Mononuclear cell (primary cell): ENCODE data around the gene SH3RF3. TPM values are rescaled to one million over a fixed set of nuclear protein-coding genes. Genes with fewer than 3 reads are reported as not detected.

ENCODE experiments used
- H3K27me3 ChIP-seq: 2 replicates; pipeline ENCODE4 v1.6.0; 2011; ENCODE audit warnings: low read length, control low read depth; ENCODE audit not compliant: insufficient read depth
- H3K4me1 ChIP-seq: 2 replicates; pipeline ENCODE4 v1.5.1; 2011; ENCODE audit warnings: mild to moderate bottlenecking, low read length, control low read depth; ENCODE audit not compliant: insufficient read depth
- H3K4me3 ChIP-seq: 2 replicates; pipeline ENCODE4 v1.5.1; 2011; ENCODE audit warnings: mild to moderate bottlenecking, low read length, moderate library complexity
- H3K9me3 ChIP-seq: 2 replicates; pipeline ENCODE4 v1.5.1; 2011; ENCODE audit warnings: low read depth, mild to moderate bottlenecking, control low read depth, low read length
- total RNA-seq: library from RNA; depleted of rRNA; stranded (reverse); fragments of >200 nt; gene quantifications from one replicate; pipeline ENCODE4 v1.2.3, GENCODE V29; 2012

The SH3RF3 gene
- total RNA-seq, 1 donor, result 2.2 TPM

DNA sequence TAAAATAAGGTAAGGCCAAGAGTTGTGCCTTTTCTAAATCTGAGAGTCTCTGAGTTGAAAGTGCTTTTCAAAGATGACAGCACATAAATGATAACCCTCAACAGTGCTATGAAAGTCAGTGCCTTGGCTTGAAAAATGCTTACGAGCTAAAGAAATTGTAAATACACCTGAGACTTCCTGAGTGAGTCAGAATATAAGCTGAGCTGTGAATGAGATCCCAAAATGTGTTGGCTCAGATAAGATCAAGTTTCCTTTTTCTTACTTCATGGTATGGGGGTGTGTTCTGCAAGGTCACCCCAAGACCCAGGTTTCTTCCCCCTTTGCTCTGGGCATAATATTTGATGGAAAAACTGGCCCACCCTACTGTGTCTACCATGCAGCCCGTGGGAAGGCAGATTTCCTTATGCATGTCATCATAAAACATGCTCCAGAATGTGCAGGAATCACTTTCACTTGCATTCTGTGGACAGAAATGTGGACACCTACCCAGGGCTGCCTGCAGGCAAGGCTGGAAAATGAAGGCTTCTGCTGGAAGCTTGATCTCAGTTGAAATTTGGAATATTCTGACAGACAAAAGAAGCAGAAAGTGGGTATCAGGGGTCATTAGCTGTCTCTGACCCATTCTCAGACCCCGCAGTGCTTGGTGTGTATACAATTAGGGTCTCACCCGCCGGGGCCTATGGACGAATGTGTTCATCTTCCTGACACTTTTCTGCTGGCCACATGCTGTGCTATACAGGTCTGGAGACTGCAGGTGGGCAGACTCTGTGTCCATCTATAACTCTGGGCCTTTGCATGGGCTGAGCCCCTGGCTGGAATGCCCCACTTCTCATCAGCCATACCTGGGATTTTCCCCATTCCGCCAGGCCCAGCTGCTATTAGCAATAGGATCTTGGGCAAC is 212.6 kb downstream of the SH3RF3 start:
- H3K9me3 ChIP-seq, result no peaks in the 10 kb centered on the region
- no peak overlapping the region for H3K4me3 ChIP-seq
- no peaks in the 10 kb centered on the region for H3K4me1 ChIP-seq
- no peaks in the 10 kb centered on the region for H3K27me3 ChIP-seq

DNA sequence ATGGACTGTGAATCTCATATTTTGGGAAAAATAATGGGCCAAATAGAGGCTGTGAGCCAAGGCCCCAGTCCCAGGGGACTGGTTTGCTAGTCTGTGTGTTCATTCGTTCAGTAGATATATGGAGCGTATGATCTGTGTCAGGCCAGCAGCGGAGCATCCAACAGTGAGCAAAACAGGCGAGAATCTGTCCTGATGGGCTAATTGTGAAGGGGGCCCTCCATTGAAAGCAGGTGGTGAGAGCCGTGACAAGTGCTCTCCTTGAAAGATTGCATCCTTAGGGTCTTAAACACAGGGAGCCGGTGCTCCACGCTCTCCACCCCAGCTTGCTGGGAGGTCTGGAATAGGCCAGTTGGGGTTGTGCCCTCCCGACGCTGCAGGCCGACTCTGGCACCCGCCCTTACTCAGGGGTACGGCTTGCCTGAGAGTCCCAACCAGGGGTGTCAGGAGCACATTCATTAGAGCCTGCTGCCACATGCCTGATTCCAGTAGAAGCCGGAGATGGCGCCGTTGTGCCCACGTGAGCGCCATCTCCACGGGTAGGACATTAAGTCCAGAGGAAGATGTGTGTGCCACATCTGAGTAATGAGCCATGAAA is 213.3 kb downstream of the SH3RF3 start:
- no peaks in the 10 kb centered on the region for H3K4me1 ChIP-seq
- no peaks in the 10 kb centered on the region for H3K9me3 ChIP-seq
- H3K4me3 ChIP-seq, result no peak overlapping the region
- no peaks in the 10 kb centered on the region for H3K27me3 ChIP-seq

DNA sequence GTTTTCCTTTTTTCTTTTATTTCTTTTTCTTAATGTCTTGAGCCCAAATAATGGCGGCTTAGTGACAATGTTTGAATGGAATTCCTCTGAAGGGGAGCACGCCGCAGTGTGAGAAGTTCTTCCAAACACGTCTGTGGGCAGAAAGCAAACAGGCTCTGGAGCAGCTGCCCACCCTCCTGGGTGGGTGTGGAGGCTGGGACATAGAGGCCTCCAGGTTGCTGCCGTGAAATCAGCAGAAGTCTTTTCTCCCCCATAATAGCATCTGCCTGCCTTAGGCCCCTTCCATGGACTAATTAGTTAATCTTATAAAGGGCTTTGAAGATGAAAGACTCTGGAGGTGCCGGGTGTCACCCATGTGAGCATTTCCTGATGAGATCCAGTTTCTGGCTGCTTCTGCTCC is 213.9 kb downstream of the SH3RF3 start:
- Histone ChIP-seq H3K4me3 (no peak overlapping the region), H3K4me1 (peaks cover 3% of the 10 kb centered on the region), H3K9me3 (no peaks in the 10 kb centered on the region), H3K27me3 (no peaks in the 10 kb centered on the region)

DNA sequence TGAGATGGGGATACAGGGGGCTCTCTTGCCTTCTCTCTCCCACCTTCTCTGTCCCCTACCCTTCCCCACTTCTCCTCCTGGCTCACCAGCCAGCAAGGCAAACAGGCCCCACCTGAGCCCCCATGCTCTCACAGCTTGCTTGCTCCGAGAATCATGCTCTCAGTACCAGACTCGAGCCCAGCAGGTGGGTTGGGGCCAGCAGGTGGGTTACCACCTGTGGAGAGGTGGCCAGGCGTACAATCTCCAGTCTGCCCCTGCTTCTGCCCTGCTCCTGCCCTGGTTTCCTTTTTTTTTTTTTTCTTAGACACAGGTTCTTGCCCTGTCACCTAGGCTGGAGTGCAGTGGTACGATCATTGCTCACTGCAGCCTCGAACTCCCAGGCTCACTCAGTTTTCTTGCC is 214.5 kb downstream of the SH3RF3 start:
- no peaks in the 10 kb centered on the region for H3K27me3 ChIP-seq
- no peak overlapping the region for H3K4me3 ChIP-seq
- H3K4me1 ChIP-seq, result peaks cover 9% of the 10 kb centered on the region
- no peaks in the 10 kb centered on the region for H3K9me3 ChIP-seq

DNA sequence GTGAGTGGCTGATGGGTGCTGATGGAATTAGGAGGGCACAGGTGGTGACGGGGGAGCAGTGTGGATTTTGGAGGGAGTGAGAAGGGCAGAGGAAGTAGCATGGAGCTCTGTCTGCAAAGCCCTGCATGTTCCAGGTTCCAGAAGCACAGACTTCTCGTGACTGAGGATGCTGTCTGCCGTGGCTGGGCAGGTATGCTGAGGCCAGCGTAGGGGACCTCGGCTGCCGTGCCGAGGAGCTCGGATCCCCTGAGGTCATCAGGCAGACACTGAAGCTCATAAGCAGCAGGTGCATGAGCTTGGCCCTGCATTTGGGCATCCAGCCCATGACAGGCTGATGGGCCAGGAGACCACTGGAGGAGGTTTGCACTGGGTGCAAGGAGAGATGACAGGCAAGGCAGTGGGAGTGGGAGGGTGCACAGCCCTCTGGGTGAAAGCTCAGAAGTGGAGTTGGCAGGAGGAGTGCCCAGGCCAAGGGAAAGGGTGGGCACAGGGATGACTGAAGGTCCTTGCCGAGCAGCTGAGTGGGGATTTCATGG is 215.3 kb downstream of the SH3RF3 start:
- H3K9me3 ChIP-seq, result no peaks in the 10 kb centered on the region
- no peaks in the 10 kb centered on the region for H3K27me3 ChIP-seq
- no peak overlapping the region for H3K4me3 ChIP-seq
- H3K4me1 ChIP-seq, result peaks cover 17% of the 10 kb centered on the region

DNA sequence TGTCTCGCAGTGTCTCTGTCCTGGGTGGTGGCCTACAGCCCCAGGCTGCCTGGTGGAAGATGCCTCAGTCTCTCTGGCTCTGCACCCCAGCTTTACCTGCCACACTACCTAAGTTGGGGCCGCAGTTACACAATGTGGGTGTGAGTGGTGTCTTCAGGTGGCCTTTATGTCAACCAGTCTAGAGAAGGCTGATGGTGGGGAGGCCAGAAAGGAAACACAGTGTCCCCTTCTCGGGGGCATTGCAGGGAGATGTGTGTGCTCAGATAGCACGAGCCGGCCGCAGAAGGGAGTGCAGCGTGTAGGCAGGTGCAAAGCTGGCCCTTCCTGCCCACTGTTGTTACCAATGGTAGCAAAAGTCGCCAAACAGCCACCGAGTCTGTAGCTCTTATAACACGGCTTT is 216.1 kb downstream of the SH3RF3 start:
- H3K27me3 ChIP-seq, result no peaks in the 10 kb centered on the region
- H3K9me3 ChIP-seq, result no peaks in the 10 kb centered on the region
- H3K4me3 ChIP-seq, result no peak overlapping the region
- H3K4me1 ChIP-seq, result peaks cover 24% of the 10 kb centered on the region

DNA sequence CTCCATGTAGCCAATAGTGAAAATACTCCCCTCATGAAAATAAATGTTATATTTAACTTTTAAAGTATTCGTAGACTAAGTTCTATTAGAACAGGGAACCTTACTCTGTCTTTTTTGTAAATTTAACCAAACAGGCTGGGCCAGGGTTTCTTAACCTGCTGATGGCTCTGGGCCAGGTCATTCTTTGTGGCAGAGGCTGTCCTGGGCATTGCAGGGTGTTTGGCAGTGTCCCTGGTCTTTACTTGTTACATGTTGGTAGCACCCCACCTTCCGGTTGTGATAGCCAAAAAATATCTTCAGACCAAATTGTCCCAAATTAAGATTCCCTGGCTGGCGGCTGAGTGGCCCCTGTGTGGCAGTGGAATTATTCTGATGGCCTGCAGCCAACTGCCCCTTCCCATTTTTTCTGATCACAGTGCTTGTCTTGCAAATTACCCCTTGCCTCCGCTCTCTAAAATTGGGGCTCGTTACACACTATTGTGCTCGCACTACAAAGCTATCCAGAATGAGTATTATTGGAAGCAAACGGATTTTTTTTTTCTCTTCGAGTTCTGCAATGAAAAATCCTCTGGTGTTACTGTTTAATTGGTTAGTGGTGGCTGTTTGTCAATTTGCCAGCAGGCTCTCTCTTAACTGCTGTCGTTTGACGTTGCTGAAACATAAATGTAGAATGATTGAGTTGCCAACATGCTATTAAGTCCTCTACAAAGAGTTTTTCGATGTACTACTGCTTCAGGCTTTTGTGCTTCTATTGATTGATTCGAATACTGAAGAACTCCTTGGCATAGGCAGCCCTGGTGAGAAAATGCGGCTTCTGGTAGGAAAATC is 216.9 kb downstream of the SH3RF3 start:
- peaks cover 24% of the 10 kb centered on the region for H3K4me1 ChIP-seq
- no peaks in the 10 kb centered on the region for H3K27me3 ChIP-seq
- H3K4me3 ChIP-seq, result no peak overlapping the region
- no peaks in the 10 kb centered on the region for H3K9me3 ChIP-seq

DNA sequence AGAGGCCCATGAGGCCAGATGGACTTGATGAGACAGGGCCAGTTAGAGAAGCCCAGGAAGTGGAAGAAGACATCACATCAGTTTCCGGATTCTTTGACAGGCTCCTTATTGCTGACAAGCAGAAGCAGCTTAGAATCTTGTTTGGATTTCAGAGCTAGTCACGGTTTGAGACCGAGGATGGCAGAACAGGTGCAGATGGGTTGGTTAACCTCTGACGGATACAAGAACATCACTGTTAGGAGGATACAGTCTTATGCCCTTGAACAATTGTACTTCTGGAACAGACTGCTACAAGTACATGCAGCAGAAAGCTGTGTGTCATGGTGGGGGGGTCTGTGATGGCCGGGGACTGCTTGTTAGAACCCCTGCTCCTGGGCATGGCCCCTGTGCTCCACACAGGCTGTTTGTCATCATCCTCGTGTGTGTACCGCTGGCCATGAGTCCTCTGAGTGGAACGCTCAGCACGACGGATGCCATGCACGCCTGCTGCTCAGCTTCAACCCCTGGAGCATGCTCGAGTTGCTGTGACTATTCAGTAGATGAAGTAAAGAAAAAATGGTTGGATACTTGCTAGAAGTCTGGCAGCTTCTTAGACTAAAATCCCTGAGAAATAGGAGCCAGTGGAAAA is 217.7 kb downstream of the SH3RF3 start:
- no peaks in the 10 kb centered on the region for H3K9me3 ChIP-seq
- no peaks in the 10 kb centered on the region for H3K27me3 ChIP-seq
- no peak overlapping the region for H3K4me3 ChIP-seq
- peaks cover 24% of the 10 kb centered on the region for H3K4me1 ChIP-seq

DNA sequence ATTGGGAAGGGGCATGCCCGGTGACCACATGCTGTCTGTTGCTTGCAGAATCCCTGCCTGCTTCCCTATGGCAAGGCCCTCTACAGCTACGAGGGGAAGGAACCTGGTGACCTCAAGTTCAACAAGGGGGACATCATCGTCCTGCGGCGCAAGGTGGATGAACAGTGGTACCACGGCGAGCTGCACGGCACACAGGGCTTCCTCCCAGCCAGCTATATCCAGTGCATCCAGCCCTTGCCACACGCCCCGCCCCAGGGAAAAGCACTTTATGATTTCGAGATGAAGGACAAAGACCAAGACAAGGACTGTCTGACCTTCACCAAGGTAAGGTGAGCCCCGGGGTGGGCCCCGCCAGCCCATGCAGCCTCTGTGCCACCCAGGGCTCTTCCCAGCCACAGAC is 218.6 kb downstream of the SH3RF3 start:
- Histone ChIP-seq H3K4me3 (no peak overlapping the region), H3K4me1 (peaks cover 24% of the 10 kb centered on the region), H3K27me3 (no peaks in the 10 kb centered on the region), H3K9me3 (no peaks in the 10 kb centered on the region)

DNA sequence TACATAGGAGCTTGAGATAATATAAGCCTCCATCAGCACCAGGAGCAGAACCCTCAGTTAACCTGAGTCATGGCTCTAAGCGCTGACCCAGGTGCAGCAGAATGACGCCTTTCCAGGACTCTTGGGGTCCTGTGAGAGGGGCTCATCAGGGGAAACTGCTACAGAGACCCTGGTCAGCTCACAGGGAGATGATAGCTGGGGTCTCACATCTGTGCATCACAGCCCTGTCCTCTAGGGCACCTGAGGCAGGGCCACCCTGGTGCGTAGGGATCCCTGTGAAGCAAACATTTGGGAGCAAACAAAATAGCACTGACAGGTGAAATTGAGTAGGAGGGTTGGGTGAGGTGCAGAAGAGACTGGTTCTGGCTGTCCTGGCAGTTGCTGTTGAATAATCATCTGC is 219.2 kb downstream of the SH3RF3 start:
- Histone ChIP-seq H3K4me1 (peaks cover 24% of the 10 kb centered on the region), H3K27me3 (no peaks in the 10 kb centered on the region), H3K4me3 (no peak overlapping the region), H3K9me3 (no peaks in the 10 kb centered on the region)

DNA sequence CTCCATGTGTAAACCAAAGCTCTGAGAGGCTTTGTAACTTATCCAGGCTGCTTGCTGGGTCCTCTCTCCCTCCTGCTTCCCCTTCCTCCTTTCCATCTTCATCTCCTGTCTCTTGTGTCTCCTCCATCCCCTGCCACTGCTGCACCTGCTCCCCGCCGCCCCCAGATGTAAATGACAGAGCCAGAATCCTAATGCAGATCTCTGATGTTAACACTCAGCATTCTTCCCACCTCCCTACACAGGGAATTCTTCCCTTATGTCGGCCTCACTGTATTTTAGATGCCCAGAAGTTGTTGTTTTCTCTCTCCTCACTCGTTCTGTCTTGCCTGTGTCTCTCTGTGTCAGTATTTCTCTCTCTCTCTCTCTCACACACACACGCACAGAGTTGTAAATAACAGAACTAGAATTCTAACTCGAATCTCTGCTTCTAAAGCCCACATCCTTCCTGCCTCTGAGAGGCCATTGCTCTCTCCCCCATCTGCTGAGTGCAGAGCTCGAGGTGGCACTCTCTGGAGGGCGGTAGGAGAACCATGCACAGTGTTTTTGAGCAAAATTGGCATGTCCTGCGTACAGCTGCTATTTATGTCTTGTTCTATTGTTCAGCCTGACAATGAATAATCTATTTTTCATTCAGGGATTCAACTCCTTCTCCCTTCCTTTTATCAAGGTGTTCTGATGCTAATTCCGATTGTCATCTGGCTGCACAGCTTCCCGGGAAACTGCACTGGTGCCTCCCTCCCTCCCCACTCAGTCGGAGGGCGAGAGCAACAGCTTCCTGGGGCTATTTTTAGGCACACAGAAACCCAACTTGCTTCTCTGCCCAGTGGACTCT is 219.9 kb downstream of the SH3RF3 start:
- Histone ChIP-seq H3K27me3 (no peaks in the 10 kb centered on the region), H3K4me3 (no peak overlapping the region), H3K4me1 (peaks cover 24% of the 10 kb centered on the region), H3K9me3 (no peaks in the 10 kb centered on the region)

DNA sequence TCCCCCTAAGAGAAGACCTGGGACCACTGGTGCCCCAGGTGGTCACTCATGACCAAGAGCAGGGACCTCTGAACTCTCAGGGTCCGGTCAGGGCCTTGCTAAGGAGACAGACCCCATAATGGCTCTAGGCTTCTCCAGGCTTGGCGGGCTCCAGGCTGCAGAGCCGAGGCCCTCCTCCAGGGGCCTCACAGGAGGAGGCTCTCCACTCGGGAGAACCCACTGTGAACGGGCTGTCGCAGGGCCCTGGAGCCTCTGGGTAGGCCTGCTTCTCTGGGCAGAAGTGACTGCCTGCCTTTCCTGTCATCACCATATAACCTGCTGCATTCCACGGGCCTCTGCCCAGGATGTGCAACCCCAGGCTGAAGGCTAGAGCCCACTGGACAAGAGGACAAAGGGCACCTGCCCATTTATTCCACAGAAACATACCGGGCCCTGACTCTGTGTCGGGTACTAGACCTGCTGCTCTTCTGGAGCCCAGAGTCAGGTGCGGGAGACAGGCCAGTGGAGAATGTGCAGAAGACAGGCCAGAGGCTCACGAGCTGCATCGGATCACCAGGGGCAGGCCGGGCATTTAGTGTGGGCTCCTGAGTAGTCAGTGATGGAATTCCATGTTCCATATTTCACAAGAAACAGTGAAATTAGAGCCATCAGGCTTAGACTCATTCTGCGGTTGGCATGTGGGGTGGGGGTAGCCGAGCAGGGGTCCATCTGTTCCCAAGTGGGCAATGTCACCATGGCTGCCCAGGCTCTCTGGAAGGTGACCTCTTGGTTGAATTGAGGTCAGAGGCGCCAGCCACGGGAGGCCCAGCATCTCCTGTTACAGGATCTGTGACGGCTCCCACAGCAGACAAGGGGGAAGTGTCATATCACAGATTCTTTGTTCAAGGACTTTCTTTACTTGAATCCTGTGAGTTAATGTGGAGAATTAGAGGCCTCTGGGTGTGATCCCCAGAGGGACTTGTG is 220.8 kb downstream of the SH3RF3 start:
- Histone ChIP-seq H3K4me1 (peaks cover 24% of the 10 kb centered on the region), H3K27me3 (no peaks in the 10 kb centered on the region), H3K4me3 (no peak overlapping the region), H3K9me3 (no peaks in the 10 kb centered on the region)

DNA sequence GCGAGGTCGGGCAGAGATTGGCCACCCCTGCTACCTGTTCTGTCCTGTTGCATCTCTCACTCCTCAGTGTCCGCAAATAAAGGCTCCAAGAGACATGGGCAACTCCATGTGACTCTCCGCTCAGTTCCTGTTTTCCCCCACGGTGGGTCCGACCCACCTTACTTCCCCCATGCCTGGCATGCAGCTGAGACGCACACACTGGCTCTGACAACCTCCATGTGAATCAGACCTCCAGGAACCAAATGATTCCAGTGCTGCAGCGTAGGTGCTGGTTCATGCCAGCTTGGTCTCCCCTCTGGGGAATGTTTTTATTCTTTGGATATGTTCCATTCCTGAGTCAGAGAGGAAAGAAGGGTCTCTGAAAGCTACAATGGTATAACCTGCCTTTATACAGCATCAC is 221.5 kb downstream of the SH3RF3 start:
- Histone ChIP-seq H3K9me3 (no peaks in the 10 kb centered on the region), H3K4me1 (peaks cover 24% of the 10 kb centered on the region), H3K4me3 (no peak overlapping the region), H3K27me3 (no peaks in the 10 kb centered on the region)
